NCI-H1436 (cell line): ENCODE measurements around the gene ADARB1.
"Not testable (repeated sequence)": the region's sequence is repeated elsewhere in the genome, so short reads cannot be mapped to it uniquely, and the experiment has no call there.

Source experiments
- DNase-seq: peaks from one replicate; lab custom pipeline; 2025; lab: John Stamatoyannopoulos, UW

ADARB1 gene, protein sequence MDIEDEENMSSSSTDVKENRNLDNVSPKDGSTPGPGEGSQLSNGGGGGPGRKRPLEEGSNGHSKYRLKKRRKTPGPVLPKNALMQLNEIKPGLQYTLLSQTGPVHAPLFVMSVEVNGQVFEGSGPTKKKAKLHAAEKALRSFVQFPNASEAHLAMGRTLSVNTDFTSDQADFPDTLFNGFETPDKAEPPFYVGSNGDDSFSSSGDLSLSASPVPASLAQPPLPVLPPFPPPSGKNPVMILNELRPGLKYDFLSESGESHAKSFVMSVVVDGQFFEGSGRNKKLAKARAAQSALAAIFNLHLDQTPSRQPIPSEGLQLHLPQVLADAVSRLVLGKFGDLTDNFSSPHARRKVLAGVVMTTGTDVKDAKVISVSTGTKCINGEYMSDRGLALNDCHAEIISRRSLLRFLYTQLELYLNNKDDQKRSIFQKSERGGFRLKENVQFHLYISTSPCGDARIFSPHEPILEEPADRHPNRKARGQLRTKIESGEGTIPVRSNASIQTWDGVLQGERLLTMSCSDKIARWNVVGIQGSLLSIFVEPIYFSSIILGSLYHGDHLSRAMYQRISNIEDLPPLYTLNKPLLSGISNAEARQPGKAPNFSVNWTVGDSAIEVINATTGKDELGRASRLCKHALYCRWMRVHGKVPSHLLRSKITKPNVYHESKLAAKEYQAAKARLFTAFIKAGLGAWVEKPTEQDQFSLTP

DNA sequence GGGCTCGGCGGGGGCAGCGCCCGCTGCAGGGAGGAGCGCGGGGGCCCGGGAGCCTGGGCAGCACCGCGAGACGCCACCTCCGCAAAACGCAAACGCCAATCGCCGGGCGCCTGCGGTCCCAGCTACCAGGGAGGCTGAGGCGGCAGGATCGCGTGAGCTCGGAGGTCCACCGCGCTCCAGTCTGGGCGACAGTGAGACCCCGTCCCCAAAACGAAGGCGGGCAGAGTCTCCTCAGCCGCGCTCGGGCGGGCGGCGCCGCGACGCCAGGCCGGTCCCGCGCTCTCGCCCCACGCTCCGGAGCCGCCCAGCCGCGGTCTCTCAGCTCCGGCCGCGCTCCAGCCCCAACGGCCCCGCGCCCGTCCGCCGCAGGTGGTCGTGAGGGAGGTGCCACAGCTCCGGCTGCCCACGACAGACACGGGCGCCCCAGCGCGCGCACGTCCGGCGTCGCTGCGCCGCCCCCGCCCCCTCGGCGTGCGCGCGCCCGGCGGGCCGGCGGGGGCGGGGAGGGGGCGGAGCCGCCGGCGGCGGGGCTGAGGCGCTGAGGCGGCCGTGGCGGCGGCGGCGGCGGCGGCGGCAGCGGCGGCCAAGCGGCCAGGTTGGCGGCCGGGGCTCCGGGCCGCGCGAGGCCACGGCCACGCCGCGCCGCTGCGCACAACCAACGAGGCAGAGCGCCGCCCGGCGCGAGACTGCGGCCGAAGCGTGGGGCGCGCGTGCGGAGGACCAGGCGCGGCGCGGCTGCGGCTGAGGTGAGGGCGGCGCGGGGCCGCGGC, at the start of gene ADARB1:
TSS of gene ADARB1 (plus strand) at position 533 of the 770 bp plus-strand sequence. CDS start 97,077 bp downstream, outside the sequence.
- DNase-seq = peak; percentile 47

DNA sequence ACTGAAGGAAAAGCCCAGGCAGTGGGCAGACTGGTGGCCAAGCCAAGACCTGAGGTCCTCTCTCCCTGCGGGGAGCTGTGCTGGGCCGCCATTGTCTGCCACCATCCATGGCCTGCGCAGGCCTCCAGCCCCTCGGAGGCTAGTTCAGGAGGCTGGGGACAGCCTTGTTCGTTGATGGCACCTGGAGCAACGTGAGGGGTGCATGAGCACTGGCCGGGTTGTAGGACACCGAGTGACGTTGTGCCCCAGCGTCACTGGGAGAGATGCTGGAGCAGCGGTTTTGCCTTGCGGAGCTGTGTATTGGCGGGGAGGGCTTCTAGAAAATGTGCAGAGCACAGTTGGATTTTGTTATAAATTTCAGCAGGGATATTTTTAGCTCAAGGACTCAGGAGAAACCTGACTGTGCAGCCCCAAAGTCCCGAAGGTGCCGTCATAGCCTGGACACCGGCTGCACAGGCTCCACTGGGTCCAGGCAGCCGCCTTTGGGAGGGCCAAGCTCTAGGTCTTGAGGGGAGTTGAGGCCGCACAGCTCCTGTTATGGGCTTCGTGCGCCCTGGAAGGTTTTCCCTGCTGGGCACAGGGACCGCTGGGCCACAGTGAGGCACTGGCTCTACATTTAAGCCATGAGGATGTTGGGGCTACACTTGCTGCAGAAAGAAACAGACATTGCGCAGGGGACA, 48.2 kb upstream of the ADARB1 start:
- DNase-seq = no peak

DNA sequence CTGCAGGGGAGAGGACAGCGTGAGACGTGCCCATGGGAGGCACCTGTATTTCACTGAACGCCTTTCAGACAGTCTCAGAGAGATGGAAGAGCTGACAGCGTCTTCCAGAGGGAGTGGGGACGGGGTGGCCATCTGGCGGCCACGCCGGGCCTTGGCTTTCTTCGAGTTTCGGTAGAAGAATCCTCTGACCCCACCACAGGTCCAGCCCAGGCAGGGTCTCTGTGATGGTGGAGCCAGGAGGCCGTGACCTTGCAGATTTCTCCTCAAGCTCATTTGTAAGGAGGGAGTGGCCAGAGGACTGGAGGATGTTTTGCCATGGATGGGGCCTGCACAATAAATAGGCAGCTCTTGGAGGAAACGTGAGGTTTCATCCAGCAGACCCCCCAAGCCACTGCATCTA, 47.6 kb upstream of the ADARB1 start:
- DNase-seq = no peak

DNA sequence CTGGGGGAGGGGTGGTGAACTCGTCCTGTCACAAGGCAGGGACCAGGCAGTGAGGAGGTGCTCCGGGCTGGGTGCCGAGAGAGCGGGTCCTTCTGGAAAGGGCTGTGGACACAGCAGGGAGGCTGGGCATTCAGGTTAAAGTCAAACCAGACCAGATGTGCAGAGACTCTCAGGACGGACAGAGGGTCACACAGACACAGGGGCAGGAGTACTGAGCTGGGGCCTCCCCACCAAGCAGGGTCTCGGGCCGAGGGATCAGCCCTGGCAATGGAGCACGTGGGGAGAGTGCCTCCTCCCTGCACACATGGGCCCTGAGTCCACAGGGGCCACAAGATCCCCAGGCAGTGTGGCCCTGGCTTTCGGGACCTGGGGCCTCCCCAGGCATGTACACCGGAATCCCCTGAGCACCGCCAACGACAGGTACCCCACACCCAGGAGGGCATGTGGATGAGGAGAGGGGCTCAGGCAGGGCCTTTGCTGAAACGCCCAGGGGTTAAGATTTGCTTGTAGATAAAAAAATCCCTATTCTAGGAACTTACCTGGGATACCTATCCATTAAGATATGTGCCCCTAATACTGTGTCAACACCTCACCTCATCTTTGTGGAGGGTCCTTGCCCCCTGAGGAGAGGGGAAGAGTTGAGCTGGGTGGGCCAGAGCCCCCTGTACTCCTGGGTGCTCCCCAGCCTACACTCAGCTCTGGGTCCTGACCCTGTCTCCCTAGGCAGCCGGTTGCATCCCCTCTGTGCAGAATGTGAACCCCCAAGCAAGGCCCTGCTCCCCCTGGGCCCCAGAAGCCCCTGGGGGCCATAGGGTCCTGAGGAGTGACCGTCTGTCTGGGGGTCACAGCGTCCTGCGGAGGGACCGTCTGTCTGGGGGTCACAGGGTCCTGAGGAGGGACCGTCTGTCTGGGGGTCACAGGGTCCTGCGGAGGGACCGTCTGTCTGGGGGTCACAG, 46.9 kb upstream of the ADARB1 start:
- no peak for DNase-seq

DNA sequence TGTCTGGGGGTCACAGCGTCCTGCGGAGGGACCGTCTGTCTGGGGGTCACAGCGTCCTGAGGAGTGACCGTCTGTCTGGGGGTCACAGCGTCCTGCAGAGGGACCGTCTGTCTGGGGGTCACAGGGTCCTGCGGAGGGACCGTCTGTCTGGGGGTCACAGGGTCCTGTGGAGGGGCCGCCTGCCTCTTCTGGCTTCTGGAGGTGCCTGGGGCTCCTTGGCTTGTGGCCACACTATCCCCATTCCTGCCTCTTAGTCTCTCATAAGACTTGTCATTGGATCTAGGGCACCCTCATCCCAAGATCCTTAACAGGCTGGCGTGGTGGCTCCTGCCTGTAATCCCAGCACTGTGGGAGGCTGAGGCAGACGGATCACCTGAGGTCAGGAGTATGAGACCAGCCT, 45.7 kb upstream of the ADARB1 start:
- not testable (repeated sequence) for DNase-seq

DNA sequence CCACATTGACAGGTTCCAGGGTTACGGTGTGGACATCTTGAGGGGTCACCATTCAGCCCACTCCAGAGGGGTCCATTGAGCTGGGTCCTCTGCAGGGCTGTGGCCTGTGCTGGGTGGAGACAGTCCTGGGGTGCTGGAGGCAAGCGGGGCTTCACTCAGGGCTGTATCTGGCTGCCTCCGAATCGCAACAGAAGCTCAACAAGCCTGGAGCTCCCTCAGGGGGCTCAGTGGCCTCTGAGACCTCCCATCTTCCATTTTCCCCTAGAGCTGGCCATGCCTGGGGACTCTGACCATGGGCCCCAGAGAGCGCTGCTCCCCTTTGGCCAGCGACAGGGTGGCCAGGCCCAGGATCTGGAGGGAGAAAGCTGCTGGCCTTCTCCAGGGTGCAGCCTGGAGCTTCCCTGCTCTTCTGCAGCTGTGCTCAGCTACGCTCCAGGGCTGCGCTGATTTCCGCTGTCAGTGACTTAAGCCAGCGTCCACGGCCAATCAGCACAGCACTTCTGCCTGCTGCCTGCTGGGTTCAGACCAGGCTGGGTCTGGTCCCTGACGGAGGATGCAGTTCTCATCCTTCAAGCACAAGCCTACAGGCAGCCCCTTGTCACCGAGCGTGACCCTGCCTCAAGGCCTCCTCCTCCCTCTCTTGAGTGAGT, 45.0 kb upstream of the ADARB1 start:
- peak; percentile 9 for DNase-seq

DNA sequence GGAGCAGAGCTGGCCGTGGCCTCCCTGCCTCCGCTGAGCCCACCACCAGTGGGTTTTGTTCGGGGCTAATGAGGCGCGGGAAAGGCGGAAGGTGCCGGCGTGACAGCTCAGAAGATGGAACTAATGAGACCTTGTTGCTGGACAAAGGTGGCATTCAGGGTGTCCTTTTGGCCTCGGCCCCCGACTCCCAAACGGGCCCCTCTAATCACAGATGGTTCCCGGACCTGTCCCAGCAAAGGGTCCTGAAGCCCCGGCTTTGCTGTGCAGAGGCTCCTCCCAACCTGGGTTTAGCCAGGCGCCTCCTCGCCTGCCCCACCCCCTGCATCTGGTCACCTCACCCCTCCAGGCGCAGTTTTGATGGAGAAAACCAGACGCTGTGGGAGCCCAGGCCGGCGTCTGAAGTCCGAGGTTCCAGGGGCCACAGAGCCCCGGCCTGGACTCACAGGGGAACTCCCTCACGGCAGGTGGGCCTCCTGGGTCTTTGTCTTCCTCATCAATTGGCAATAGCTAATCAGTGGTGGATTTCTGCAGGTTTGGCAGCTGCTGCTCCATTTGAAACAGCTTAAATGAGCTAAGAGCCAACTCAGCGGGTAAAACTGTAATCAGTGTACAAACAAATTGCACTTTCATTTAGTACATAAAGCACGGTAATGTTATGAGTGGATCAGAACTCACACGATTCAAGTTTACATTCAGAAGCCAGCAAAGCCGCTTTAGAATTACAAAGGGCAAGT, 44.3 kb upstream of the ADARB1 start:
- DNase-seq = no peak

DNA sequence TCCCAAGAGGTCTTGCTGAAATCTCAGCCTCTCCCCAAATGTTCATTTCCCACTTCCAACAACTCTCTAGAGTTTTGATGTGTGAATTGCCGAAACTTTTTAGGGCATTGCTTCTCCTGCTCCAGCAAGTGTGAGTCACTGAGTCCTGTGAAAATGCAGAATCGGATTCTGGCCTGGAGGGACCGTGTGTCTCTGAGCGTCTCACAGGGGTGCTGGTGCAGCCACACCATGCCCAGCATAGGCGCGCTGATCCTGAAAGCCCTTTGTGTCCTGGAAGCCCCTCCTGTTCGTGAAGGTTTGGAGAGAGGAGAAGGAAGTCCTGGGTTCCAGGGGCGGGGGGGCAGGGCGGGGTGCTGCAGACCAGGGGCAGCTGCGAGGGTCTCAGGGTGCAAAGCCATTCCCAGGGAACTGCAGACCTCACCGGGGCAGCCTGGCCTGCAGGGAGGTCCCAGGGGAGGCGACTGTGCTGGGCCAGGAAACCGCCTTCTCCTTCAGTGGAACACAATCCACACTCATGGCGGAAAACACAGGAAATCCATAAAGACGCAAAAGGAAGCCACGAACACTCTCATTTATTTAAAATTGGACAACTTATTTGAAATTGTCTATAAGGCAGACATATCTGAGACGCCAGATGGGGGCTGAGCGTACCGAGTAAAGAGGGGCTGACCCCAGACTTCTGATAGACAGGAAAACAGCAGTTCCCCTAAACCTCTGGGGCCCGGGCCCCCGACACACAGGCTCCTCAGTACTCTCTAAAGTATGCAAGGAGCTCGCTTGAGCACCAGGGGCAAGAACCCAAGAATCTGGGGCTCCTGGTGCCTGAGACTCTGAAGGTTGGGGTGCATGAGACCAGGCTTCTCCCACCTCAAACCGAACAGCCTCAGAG, 43.5 kb upstream of the ADARB1 start:
- DNase-seq = no peak

DNA sequence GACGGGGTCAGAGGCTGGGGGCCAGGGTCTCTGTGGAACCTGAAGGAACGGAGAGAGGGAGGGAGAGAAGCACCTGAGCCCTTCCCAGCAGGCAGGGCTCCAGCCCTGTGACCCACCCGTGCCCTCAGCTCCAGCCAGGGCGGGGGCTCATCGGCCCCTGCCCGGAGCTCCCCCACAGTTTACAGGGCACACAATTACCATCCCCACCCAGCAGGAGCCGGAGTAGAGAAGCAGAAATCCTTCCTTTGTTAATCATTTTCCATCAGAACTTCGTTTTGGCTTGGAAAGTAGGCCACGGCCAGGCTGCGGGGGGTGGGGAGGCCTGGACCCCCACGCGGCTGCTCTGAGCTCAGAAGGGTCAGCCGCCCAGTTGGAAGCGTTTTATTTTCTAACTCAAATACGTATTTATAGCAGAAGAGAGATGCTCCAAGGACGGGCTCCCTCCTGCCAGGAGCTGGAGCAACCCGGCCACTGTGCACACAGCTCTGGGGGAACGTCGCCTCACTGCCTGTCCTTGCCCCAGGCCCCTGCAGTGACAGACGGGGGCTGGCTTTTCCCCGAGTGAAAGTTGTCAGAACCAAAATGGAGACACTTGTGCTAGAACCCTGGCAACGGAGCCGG, 42.7 kb upstream of the ADARB1 start:
- DNase-seq = no peak

DNA sequence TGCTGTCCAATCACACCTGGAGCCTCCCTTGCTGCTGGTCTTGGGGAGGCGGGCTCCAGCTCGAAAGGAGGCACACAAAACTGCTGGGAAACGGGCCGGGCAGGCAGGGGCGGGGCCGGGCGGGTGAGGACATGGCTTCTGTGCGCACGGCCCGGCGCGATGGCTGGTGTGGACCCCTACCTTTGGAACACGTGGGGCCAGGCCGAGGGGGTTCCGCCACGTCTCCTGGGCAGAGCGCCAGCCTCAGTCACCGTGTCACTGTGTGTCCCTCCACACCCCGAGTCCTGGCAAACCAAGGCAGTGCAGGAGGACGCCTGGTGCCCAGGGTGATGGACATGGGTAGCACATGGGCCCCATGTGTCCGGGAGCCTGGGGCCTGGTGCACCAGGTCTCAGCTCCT, 42.0 kb upstream of the ADARB1 start:
- DNase-seq = no peak

DNA sequence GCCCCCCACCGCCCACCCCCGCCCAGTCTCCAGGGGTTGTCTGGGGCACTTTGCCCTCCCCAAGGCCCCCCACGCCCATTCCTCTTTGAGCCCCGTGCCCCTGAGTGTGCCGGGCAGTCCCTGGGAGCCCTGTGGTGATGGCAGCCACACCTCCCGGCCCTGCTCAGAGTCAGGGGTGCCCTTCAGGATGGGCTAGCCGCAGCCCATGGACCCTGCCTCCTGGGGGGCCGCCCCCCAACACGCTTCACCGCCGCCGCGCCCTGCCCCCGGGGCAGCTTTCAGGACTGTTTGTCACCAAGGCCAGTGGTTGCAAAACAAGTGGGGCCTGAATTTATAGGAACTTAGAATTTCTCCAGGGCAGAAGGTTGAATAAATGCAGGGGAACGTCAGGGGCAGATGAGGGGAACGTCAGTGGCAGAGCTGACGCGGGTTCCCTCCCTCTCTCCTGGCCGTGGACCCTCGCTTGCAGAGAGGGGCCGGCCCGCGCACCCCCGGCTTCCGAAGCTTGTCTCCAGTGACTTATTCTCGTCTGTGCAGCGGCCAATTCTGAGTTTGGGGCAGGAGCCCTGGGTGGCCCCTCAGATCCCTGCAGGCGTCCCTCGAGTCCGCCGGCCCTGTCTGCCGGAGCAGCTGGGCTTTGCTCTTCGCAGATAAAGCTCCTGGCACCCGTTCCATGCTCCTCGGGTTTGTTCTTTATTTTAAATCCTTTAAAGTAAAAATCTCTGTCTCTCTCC, 41.2 kb upstream of the ADARB1 start:
- DNase-seq = no peak

DNA sequence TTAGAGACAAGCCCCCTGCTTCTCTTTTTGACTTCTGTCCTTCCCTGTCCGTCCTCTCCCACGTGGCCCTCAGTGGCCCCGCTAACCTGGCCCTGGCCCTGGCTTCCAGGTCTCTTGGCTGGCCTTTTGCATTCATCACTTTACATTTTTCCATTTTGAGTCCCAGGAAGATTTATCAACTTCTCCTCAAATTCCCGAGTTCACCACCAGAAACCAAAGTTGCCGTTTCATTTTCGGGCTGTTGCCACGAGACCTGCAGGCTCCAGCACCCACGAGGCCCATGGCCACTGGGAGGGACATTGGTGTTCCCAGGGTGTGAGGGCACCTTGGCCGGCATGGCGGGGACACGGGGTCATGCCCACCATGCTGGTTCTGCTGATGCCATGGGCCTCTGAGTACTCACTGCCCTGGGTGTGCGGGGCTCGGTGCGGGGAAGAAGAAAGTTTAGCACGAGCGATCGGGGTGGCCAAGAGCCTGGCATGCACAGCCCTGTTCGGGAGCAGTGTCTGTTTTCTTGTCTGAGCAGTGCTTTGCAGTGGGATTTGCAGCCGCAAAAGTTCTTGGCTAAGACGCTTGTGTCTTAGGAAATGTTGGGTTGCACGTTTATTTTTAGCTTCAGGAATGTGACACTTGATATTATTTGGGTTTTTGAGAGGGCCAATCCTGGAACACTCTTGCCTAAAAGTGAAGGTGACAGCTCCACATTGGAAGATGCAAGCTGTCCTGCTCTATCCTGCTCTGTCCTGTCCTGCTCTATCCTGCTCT, 40.4 kb upstream of the ADARB1 start:
- DNase-seq = no peak

DNA sequence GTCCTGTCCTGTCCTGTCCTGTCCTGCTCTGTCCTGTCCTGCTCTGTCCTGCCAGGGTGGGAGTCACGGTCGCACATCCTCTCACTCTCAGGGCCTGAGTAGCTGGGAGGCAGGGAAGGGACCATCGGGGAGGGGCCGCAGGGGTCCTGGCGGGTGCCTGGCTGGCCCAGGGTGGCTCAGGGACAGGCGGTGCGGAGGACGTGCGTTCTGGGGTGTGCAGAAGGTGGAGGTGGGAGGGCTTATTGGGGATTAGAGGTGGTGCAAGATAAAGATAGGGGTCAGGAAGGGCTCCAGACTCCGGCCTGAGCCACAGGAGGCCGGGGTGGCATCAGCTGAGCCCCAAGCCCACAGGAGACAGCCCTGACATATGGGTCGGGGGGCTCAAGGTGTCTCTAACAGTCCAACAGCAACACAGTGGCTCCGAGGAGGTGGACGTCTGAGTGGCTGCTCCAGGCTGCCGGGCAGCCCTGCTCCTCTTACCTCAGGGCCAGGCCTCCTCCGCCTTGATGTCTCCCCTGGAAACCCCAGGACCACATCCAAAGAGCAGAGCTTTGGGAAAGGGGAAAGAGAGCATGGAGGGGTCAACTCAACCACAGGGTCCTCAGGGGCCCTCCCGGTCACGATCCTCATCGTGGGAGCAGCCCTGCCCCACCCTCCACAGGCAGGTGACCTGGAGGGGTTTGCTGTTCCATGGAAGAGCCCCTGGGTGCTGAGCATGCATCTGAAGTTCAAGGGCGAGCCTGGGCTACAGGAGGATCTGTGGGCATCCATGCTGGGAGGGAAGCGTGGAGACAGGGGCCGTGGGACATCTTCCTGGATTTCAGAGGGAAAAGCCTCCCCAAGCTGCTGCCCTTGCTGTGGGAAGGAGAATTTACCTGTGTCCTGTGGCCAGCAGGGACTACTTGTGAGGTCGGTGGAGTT, 39.6 kb upstream of the ADARB1 start:
- DNase-seq = no peak

DNA sequence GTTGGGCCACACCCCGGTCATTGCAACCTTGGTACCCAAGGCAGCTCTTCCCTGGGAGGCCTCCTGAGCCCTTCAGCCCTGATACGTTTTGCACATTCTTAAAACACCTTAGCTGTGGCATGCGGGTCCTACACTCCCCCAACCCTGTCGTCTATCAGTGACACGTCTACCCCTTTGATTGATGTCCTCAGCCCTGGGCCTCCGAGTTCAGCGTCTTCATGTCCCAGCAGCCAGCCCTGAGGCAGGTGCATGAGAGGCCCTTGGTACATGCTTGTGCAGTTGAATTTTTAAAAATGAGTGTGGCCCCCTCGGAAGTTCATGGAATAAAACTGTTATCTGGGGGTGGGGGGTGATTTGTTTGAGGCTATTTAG, 38.9 kb upstream of the ADARB1 start:
- DNase-seq = no peak

DNA sequence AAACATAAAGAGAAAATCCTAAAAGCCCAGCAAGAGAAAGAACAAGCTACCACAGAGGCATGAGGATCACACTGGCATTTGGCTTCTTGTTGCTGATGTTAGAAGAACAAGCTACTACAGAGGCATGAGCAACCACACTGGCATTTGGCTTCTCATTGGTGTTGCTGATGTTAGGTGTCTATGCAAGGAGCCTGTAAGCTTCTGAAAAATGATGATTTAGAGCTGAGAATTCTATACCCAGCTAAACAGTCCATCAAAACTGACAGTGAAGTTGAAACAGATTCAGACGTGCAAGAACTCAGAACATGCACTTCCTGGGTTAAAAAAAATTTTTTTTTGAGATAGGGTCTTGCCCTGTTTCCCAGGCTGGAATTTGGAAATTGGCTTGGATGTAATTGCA, 37.8 kb upstream of the ADARB1 start:
- DNase-seq = no peak

DNA sequence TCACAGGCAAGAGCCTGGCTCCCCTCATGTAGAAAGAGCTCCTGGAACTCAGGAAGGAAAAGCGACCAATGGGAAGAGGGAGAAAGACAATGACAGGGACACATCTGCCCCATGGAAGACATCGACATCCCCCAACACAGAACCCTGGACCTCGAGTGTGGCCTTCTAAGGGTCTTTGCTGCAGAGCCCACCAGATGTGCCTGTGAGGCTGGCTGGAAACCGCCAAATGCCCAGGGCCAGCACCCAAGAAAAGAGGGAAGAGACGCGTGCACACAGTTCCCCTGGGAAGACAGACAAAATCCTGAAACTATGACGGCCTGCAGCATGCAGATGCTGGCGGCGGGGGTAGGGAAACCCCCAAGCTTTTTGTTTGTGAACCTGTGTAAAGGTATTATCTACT, 36.4 kb upstream of the ADARB1 start:
- no peak for DNase-seq
